Hepatocyte (in vitro differentiated cells): Measurements from ENCODE around the gene TOP2A. TPM values are rescaled to one million over a fixed set of nuclear protein-coding genes. Genes with fewer than 3 reads are reported as not detected.

Experiments used
- DNase-seq: peaks from one replicate; pipeline ENCODE4 v3.0.0-alpha.2; 2016; ENCODE audit warnings: low spot score
- H2AFZ ChIP-seq: fragments of 200-600 bp; sonication (generic); 2 replicates; pipeline ENCODE4 v1.6.0; 2016; ENCODE audit warnings: antibody characterized with exemption, mild to moderate bottlenecking
- H3K27ac ChIP-seq: fragments of 200-600 bp; sonication (generic); 2 replicates; pipeline ENCODE4 v1.5.1; 2016; ENCODE audit warnings: mild to moderate bottlenecking
- H3K27me3 ChIP-seq: fragments of 200-600 bp; sonication (generic); 2 replicates; pipeline ENCODE4 v1.6.1; 2016
- H3K36me3 ChIP-seq: fragments of 200-600 bp; sonication (generic); replicated peaks from 2 replicates; pipeline ENCODE4 v1.5.1; 2016; ENCODE audit warnings: low read depth; ENCODE audit not compliant: insufficient read depth
- H3K4me1 ChIP-seq: fragments of 200-600 bp; sonication (generic); 2 replicates; pipeline ENCODE4 v1.5.1; 2016; ENCODE audit warnings: mild to moderate bottlenecking, moderate library complexity; ENCODE audit not compliant: insufficient read depth
- H3K4me2 ChIP-seq: fragments of 200-600 bp; sonication (generic); 2 replicates; pipeline ENCODE4 v1.6.0; 2016
- H3K4me3 ChIP-seq: fragments of 200-600 bp; sonication (generic); 2 replicates; pipeline ENCODE4 v1.5.1; 2016; ENCODE audit warnings: mild to moderate bottlenecking
- H3K79me2 ChIP-seq: fragments of 200-600 bp; sonication (generic); 2 replicates; pipeline ENCODE4 v1.6.0; 2017; ENCODE audit warnings: mild to moderate bottlenecking
- H3K9me2 ChIP-seq: fragments of 200-600 bp; sonication (generic); replicated peaks from 2 replicates; pipeline ENCODE4 v1.6.0; 2017; ENCODE audit warnings: mild to moderate bottlenecking; ENCODE audit not compliant: insufficient read depth
- H3K9me3 ChIP-seq: fragments of 200-600 bp; sonication (generic); 2 replicates; pipeline ENCODE4 v1.5.1; 2016; ENCODE audit warnings: low read depth, mild to moderate bottlenecking
- H4K20me1 ChIP-seq: fragments of 200-600 bp; sonication (generic); 2 replicates; pipeline ENCODE4 v1.6.0; 2016; ENCODE audit warnings: mild to moderate bottlenecking; ENCODE audit not compliant: insufficient read depth, poor library complexity, severe bottlenecking
- CTCF ChIP-seq: fragments of 200-600 bp; sonication (generic); IDR thresholded peaks from 2 replicates; pipeline ENCODE4 v1.5.1; 2016; ENCODE audit warnings: antibody characterized with exemption, mild to moderate bottlenecking; ENCODE audit not compliant: poor library complexity
- EZH2 ChIP-seq: fragments of 200-600 bp; sonication (generic); IDR thresholded peaks from 2 replicates; pipeline ENCODE4 v1.6.1; 2016; ENCODE audit warnings: antibody characterized with exemption, mild to moderate bottlenecking, borderline replicate concordance
- EZH2phosphoT487 ChIP-seq: fragments of 200-600 bp; sonication (generic); IDR thresholded peaks from one replicate; pipeline ENCODE4 v1.6.1; 2018; ENCODE audit warnings: antibody characterized with exemption, mild to moderate bottlenecking, low read depth, moderate library complexity; ENCODE audit not compliant: unreplicated experiment, severe bottlenecking
- WGBS: methylation state at CpG from one replicate; pipeline ENCODE4 v1.1.6; 2016; ENCODE audit warnings: low lambda C conversion rate; ENCODE audit errors: missing lambda C conversion rate; 5-methylcytosine and 5-hydroxymethylcytosine counted together
- polyA plus RNA-seq: library from polyadenylated mRNA; unstranded; fragments of >200 nt; fragmentation: Nextera tagmentation; extraction: Ambion mirVana; gene quantifications from 2 replicates; pipeline ENCODE4 v1.2.1, GENCODE V29; 2016
- total RNA-seq: library from RNA; depleted of rRNA; stranded (reverse); fragments of >200 nt; gene quantifications from 2 replicates; pipeline ENCODE4 v1.2.3, GENCODE V29; 2014

The TOP2A gene
- total and polyA plus RNA-seq, 2 experiments from 2014 or later, result 21.3 to 37.4 TPM

- H3K9me2 ChIP-seq, result no peaks in the 10 kb centered on the region
- no peak overlapping the region for H3K4me3 ChIP-seq
- peaks cover 93% of the 10 kb centered on the region for H3K79me2 ChIP-seq
- no peak for DNase-seq
- H3K4me1 ChIP-seq, result peaks cover 63% of the 10 kb centered on the region
- peak overlapping the region; percentile 99 for H3K27ac ChIP-seq
- H4K20me1 ChIP-seq, result peaks cover 46% of the 10 kb centered on the region
- H2AFZ ChIP-seq, result no peak overlapping the region
- TF ChIP-seq EZH2, result no peak
- H3K4me2 ChIP-seq, result peak overlapping the region; percentile 96
- H3K27me3 ChIP-seq, result no peaks in the 10 kb centered on the region
- H3K9me3 ChIP-seq, result no peaks in the 10 kb centered on the region
- no peaks in the 10 kb centered on the region for H3K36me3 ChIP-seq
- 38% methylated on average over 11 of the region's 11 CpGs for WGBS
Observed at GRCh38 chr17:40345994-40346764, 71.5 kb downstream of the TOP2A start.

DNA sequence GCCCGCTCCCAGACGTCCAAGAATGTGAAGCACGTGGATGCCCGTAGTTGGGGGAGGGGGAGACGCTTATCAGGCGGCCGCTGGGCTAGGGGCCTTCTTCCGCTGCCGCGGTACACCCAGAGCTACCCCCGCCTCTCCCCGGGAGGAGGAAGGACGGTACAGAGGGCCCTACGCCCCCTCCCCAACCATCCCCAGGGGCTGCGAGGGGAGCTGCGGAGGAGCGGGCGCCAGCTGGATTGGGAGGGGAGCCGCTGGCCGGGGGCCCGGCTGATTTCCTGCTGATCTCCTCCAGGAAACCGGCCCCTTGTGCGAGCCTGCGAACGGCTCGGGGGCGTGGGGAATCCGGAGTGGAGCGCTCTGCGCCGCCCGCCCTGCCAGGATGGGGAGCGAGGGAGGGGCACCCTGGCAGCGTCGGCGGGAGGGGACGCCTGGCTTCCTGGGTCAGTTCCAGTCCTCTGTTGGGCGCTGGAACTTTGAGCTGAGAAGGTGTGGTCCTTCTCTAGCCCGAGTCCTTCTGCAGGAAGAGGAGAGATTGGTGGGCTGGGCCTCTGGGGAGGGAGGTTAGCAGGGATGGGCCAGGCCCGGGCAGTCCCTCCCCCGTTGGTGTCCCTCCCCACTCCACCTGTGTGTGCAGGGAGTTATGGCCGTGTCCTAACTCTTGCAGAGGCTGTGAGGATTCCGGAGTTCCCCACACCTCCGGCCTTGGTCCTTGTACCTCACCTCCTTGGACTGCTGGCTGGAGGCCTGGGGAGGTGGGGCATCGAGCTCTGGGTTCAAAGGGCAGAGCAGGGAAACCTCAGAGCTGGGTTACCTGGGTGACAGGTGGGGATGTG is 72.3 kb downstream of the TOP2A start:
- no peak overlapping the region for H2AFZ ChIP-seq
- peaks cover 62% of the 10 kb centered on the region for H3K4me1 ChIP-seq
- peak overlapping the region; percentile 40 for H3K4me3 ChIP-seq
- 1% methylated on average over 34 of the region's 45 CpGs for WGBS
- H3K79me2 ChIP-seq, result peaks cover 91% of the 10 kb centered on the region
- H3K9me2 ChIP-seq, result no peaks in the 10 kb centered on the region
- H4K20me1 ChIP-seq, result peaks cover 40% of the 10 kb centered on the region
- H3K36me3 ChIP-seq, result no peaks in the 10 kb centered on the region
- H3K4me2 ChIP-seq, result peak overlapping the region; percentile 96
- DNase-seq, result peak; percentile 89
- TF ChIP-seq EZH2phosphoT487, result no peak
- TF ChIP-seq CTCF, result no peak
- TF ChIP-seq EZH2, result no peak
- no peaks in the 10 kb centered on the region for H3K27me3 ChIP-seq
- H3K27ac ChIP-seq, result peak overlapping the region; percentile 99
- H3K9me3 ChIP-seq, result no peaks in the 10 kb centered on the region

DNA sequence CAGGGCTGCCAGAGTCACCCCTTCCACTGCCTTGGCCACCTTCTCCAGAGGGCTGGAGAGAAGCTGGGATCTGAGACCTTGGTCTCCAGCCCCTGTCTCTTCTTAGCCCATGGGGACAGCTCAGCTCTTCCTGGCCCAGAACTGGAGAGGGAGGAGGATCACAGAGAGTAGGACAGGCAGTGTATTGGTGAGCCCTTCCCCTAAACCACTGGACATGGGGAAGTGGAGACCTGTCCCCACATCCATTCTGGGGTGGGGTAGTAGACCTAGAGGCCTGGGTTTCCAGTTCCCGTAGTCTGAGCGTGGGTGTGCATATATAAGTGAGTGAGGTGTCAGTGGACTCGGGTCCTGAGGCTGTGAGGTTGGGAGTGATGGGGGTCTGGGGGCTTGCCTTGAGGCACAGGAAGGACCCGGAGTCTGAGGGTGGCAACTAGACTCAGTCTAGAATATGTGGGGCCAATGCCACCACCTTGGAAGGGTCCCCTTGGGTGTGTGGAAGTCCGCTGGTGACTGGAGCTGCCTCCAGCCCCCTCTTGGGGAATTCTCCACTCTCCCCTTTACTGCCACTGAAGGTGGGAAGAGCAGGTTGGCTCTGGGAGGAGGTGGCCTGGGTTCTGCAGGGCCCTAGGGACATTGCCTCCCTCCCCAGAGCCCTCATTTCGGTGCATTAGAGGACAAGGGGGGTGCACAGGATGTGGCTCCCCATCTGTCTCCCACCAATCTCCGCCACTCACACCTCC is 73.1 kb downstream of the TOP2A start:
- TF ChIP-seq EZH2phosphoT487 (no peak), EZH2 (no peak), CTCF (no peak)
- peaks cover 91% of the 10 kb centered on the region for H3K79me2 ChIP-seq
- H2AFZ ChIP-seq, result no peak overlapping the region
- no peak for DNase-seq
- peak overlapping the region; percentile 99 for H3K27ac ChIP-seq
- H4K20me1 ChIP-seq, result peaks cover 36% of the 10 kb centered on the region
- H3K4me2 ChIP-seq, result peak overlapping the region; percentile 96
- H3K9me3 ChIP-seq, result no peaks in the 10 kb centered on the region
- H3K27me3 ChIP-seq, result no peaks in the 10 kb centered on the region
- no peaks in the 10 kb centered on the region for H3K36me3 ChIP-seq
- no peaks in the 10 kb centered on the region for H3K9me2 ChIP-seq
- peak overlapping the region; percentile 40 for H3K4me3 ChIP-seq
- 29% methylated on average over 7 of the region's 7 CpGs for WGBS
- H3K4me1 ChIP-seq, result peaks cover 63% of the 10 kb centered on the region
